Lung (tissue), 12 donors: ENCODE data around the gene ZNF853. TPM values are rescaled to one million over a fixed set of nuclear protein-coding genes. Genes with fewer than 3 reads are reported as not detected.

ENCODE experiments used
- ATAC-seq: fragments of 200-7000 bp; cut with Tn5 transposase; one replicate; pipeline ENCODE4 v1.9.1; 2020; ENCODE audit warnings: moderate number of reproducible peaks; ENCODE audit not compliant: insufficient read depth, low FRiP score
- DNase-seq, 3 donors: peaks; one replicate each; pipeline ENCODE4 v3.0.0-alpha.2; 2013 to 2017
- H3K27ac ChIP-seq, 2 donors: one replicate each; pipeline ENCODE4 v1.5.1; 2013; ENCODE audit warnings: mild to moderate bottlenecking in 2 of 2, moderate library complexity in 2 of 2, control low read depth in 1 of 2, inconsistent platforms in 1 of 2, low read depth in 1 of 2, low read length in 1 of 2
- H3K27me3 ChIP-seq, 3 donors: one replicate each; pipeline ENCODE4 v1.5.1; 2013; ENCODE audit warnings: low read length in 2 of 3; ENCODE audit not compliant: control insufficient read depth in 3 of 3, insufficient read depth in 3 of 3
- H3K36me3 ChIP-seq, 4 donors: one replicate each; pipeline ENCODE4 v1.5.1; 2013; ENCODE audit warnings: low read length in 4 of 4, mild to moderate bottlenecking in 1 of 4, moderate library complexity in 1 of 4; ENCODE audit not compliant: control insufficient read depth in 4 of 4, insufficient read depth in 4 of 4
- H3K4me1 ChIP-seq, 5 donors: one replicate each; pipeline ENCODE4 v1.5.1; 2013; ENCODE audit warnings: low read length in 5 of 5, mild to moderate bottlenecking in 2 of 5, moderate library complexity in 1 of 5; ENCODE audit not compliant: control insufficient read depth in 5 of 5, insufficient read depth in 5 of 5
- H3K4me3 ChIP-seq: one replicate; pipeline ENCODE4 v1.5.1; 2013; ENCODE audit warnings: mild to moderate bottlenecking, control low read depth, moderate library complexity
- H3K9ac ChIP-seq, 2 donors: one replicate each; pipeline ENCODE4 v1.5.1; 2013; ENCODE audit warnings: low read length in 2 of 2, control low read depth in 1 of 2; ENCODE audit not compliant: insufficient read depth in 1 of 2
- H3K9me3 ChIP-seq, 4 donors: one replicate each; pipeline ENCODE4 v1.5.1; 2013; ENCODE audit warnings: low read length in 3 of 4, mild to moderate bottlenecking in 1 of 4, moderate library complexity in 1 of 4; ENCODE audit not compliant: control insufficient read depth in 4 of 4, insufficient read depth in 3 of 4
- CTCF ChIP-seq: IDR thresholded peaks from 2 replicates; pipeline ENCODE4 v1.5.1; 2012; ENCODE audit warnings: mild to moderate bottlenecking; ENCODE audit errors: control extremely low read depth, extremely low read depth
- WGBS, 2 donors: extraction: QIAGEN DNeasy Blood & Tissue Kit; methylation state at CpG; one replicate each; pipeline ENCODE4 v1.1.7; 2013; 5-methylcytosine and 5-hydroxymethylcytosine counted together
- polyA plus RNA-seq, 2 donors: library from polyadenylated mRNA; stranded (reverse); fragments of 200-250 nt; gene quantifications; one replicate each; pipeline ENCODE4 v1.2.1, GENCODE V29; 2013
- total RNA-seq, 2 donors: library from RNA; depleted of rRNA in 1 of 2; stranded (reverse); fragments of >200 nt in 1 of 2; gene quantifications; one replicate each; pipeline ENCODE4 v1.2.1, GENCODE V29; 2014 to 2021
- donor health status: control.
- donor health status: control.
- donor health status: Bipolar disorder and iron deficiency.
- donor health status: healthy.
- donor health status: DM: yes; HTN: yes; CAD: no.

ZNF853 gene
- total and polyA plus RNA-seq, 4 donors, result 1.4 to 7.6 (median 3.8) TPM

GRCh38 chr7:6621195-6622133 lies 6.1 kb downstream of the ZNF853 start:
- ATAC-seq (no peak), DNase-seq (no peak)
- Histone ChIP-seq H3K9ac (no peak overlapping the region), H3K36me3 (peaks cover 0 to 25% (median 13%) of the 10 kb centered on the region in 4 donors), H3K4me3 (no peak overlapping the region), H3K4me1 (peaks cover 0 to 4% (median 0%) of the 10 kb centered on the region in 5 donors), H3K9me3 (peaks cover 0 to 3% (median 0%) of the 10 kb centered on the region in 4 donors), H3K27ac (no peak overlapping the region), H3K27me3 (no peaks in the 10 kb centered on the region)
- TF ChIP-seq CTCF, result no peak
- WGBS, 2 donors, result 79 to 86% methylated on average over 20 of the region's 20 CpGs

- Histone ChIP-seq H3K36me3 (peaks cover 0 to 25% (median 13%) of the 10 kb centered on the region in 4 donors), H3K4me3 (no peak overlapping the region), H3K4me1 (no peaks in the 10 kb centered on the region), H3K27ac (no peak overlapping the region), H3K9me3 (peaks cover 0 to 3% (median 0%) of the 10 kb centered on the region in 4 donors), H3K27me3 (no peaks in the 10 kb centered on the region), H3K9ac (no peak overlapping the region)
- DNase-seq, result no peak
- no peak for TF ChIP-seq CTCF
- 97 to 98% methylated on average over 66 to 67 of the region's 67 CpGs for WGBS, 2 donors
- ATAC-seq, result no peak
Measured at GRCh38 chr7:6622134-6622710, 6.8 kb downstream of the ZNF853 start.

- 70 to 80% methylated on average over 15 of the region's 15 CpGs for WGBS, 2 donors
- TF ChIP-seq CTCF, result no peak
- Histone ChIP-seq H3K9me3 (peaks cover 0 to 3% (median 0%) of the 10 kb centered on the region in 4 donors), H3K4me3 (no peak overlapping the region), H3K27ac (no peak overlapping the region), H3K9ac (no peak overlapping the region), H3K4me1 (no peaks in the 10 kb centered on the region), H3K27me3 (no peaks in the 10 kb centered on the region), H3K36me3 (peaks cover 0 to 25% (median 12%) of the 10 kb centered on the region in 4 donors)
- ATAC-seq (no peak), DNase-seq (no peak)
Measured at GRCh38 chr7:6623589-6624245, 8.3 kb downstream of the ZNF853 start.
